ENCODE measurements around the gene ELAVL1.

DNA sequence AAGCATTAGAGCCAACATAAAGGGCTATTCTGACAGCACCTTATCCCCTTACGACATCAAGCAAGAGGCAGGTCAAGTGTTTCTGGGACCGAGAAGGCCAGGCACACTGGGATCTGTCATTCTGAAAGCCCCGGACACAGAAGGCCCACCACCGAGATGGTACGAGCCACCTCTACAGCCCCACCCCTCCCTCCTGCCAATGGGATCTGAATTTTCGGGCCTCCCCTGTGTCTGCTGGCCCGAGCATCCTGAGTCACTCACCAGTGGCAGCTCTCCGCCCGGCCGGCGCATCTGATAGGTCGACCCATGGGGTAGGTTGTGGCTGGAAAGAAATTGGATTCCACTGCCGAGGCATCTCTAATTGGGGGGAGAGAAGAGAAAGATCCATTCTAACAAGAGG lies 64.6 kb downstream of the ELAVL1 start:
- TF ChIP-seq EZH2 (IDR thresholded peaks at IDR 0.05; ENCODE audit: borderline replicate concordance, insufficient read depth, low read depth, low read length, poor library complexity, severe bottlenecking) = no peak
- TF ChIP-seq, protein P1, sequence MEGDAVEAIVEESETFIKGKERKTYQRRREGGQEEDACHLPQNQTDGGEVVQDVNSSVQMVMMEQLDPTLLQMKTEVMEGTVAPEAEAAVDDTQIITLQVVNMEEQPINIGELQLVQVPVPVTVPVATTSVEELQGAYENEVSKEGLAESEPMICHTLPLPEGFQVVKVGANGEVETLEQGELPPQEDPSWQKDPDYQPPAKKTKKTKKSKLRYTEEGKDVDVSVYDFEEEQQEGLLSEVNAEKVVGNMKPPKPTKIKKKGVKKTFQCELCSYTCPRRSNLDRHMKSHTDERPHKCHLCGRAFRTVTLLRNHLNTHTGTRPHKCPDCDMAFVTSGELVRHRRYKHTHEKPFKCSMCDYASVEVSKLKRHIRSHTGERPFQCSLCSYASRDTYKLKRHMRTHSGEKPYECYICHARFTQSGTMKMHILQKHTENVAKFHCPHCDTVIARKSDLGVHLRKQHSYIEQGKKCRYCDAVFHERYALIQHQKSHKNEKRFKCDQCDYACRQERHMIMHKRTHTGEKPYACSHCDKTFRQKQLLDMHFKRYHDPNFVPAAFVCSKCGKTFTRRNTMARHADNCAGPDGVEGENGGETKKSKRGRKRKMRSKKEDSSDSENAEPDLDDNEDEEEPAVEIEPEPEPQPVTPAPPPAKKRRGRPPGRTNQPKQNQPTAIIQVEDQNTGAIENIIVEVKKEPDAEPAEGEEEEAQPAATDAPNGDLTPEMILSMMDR (IDR thresholded peaks at IDR 0.05) = no peak

Data from B cell (primary cell).